ENCODE measurements around the gene NFATC3. TPM values are rescaled to one million over a fixed set of nuclear protein-coding genes. Genes with fewer than 3 reads are reported as not detected.

Gene NFATC3
- total and polyA plus RNA-seq, 2 of the 8 experiments (the other 6 are each of a cell fraction or from before 2014, with no cell fraction given) = 17.6 to 34.5 TPM

GRCh38 chr16:68187505-68187904, 102.3 kb downstream of the NFATC3 start:
- Histone ChIP-seq H2BK15ac (ENCODE audit: low read length) (no peak overlapping the region), H3K4ac (replicated peaks; ENCODE audit: insufficient read length, low read depth, low read length) (no peak overlapping the region), H2BK20ac (ENCODE audit: low read length) (no peak overlapping the region), H2AFZ (ENCODE audit: low read length) (no peak overlapping the region), H4K91ac (replicated peaks; ENCODE audit: insufficient read length, low read length) (no peak overlapping the region), H3K18ac (ENCODE audit: extremely low read depth, low read length) (no peak overlapping the region), H3K23me2 (ENCODE audit: low read depth, low read length) (no peaks in the 10 kb centered on the region; the same call in 1 of the 2 replicates), H3K36me3 (ENCODE audit: control insufficient read depth in 2 of 4, insufficient read depth in 4 of 4, low read length in 3 of 4) (peaks cover 13 to 26% (median 18%) of the 10 kb centered on the region in 4 experiments), H4K5ac (ENCODE audit: insufficient read length, low read depth, low read length) (no peak overlapping the region), H3K23ac (ENCODE audit: insufficient read length) (no peak overlapping the region), H2BK120ac (replicated peaks; ENCODE audit: low read depth, low read length) (no peak overlapping the region), H2BK12ac (ENCODE audit: low read depth, low read length) (no peak overlapping the region), H3K27me3 (replicated peaks in 1 of 4; ENCODE audit: control insufficient read depth in 3 of 4, extremely low read depth in 1 of 4, insufficient read depth in 3 of 4, low read length in 3 of 4) (no peaks in the 10 kb centered on the region), H3K56ac (replicated peaks; ENCODE audit: insufficient read length, low read depth, low read length) (no peak overlapping the region), H3K4me2 (ENCODE audit: insufficient read depth in 1 of 2, low read depth in 2 of 2, low read length in 2 of 2) (no peak overlapping the region), H3K79me2 (ENCODE audit: control insufficient read depth in 1 of 2, insufficient read depth in 2 of 2, low read length in 2 of 2) (no peaks in the 10 kb centered on the region), H2BK5ac (ENCODE audit: low read depth, low read length) (no peak overlapping the region), H3K4me1 (replicated peaks in 1 of 4; ENCODE audit: control insufficient read depth in 3 of 4, insufficient read depth in 4 of 4, low read length in 3 of 4) (no peaks in the 10 kb centered on the region), H3K14ac (ENCODE audit: insufficient read length) (no peak overlapping the region), H2AK5ac (ENCODE audit: low read depth, low read length) (no peak overlapping the region), H3K4me3 (ENCODE audit: extremely low read depth in 1 of 4, insufficient read depth in 2 of 4, low read depth in 3 of 4, low read length in 4 of 4) (no peak overlapping the region), H4K20me1 (replicated peaks in 1 of 2; ENCODE audit: control insufficient read depth in 1 of 2, insufficient read depth in 2 of 2, low read length in 2 of 2) (no peaks in the 10 kb centered on the region), H3K79me1 (ENCODE audit: low read depth, low read length) (no peaks in the 10 kb centered on the region), H3K27ac (ENCODE audit: low read depth, low read length) (no peak overlapping the region), H3K9ac (replicated peaks in 1 of 4; ENCODE audit: extremely low read depth in 1 of 4, low read depth in 3 of 4, low read length in 3 of 4) (no peak overlapping the region), H4K8ac (ENCODE audit: extremely low read depth, insufficient read depth, low read length) (no peak overlapping the region), H3K9me3 (ENCODE audit: insufficient read depth in 2 of 2, low read depth in 1 of 2, low read length in 1 of 2) (no peaks in the 10 kb centered on the region)
- ChIA-PET POLR2A (ENCODE audit: partially characterized antibody) (interaction anchor here (1.2 kb wide), 1 partner anchor 13 kb away, joined by 3 read pairs; no protein-coding TSS in a partner anchor), CTCF (ENCODE audit: partially characterized antibody) (interaction anchor here (1.0 to 1.4 kb wide), 4 partner anchors 9 to 94 kb away, joined by 3 to 5 read pairs (median 4); no protein-coding TSS in a partner anchor)
- no CpG with 5 or more reads among the region's 2 CpGs for WGBS, 2 experiments (ENCODE audit: extremely low coverage in 1 of 2, insufficient coverage in 1 of 2, insufficient read length in 1 of 2, insufficient replicate concordance in 2 of 2, low coverage in 1 of 2, low lambda C conversion rate in 2 of 2, missing lambda C conversion rate in 1 of 2)
- FAIRE-seq (no peak), DNase-seq (ENCODE audit: low read depth in 1 of 2, low spot score in 2 of 2) (no peak)
- TF ChIP-seq CTCF (IDR thresholded peaks at IDR 0.05; ENCODE audit: control extremely low read depth in 1 of 3, insufficient read depth in 1 of 3, low read depth in 1 of 3, low read length in 3 of 3) = no peak
- TF ChIP-seq, protein P1, sequence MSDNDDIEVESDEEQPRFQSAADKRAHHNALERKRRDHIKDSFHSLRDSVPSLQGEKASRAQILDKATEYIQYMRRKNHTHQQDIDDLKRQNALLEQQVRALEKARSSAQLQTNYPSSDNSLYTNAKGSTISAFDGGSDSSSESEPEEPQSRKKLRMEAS (IDR thresholded peaks at IDR 0.05) = no peak
- no peak for TF ChIP-seq CHD1 (IDR thresholded peaks at IDR 0.05; ENCODE audit: low read depth, low read length)
- no peak for TF ChIP-seq CTBP2 (IDR thresholded peaks at IDR 0.05; ENCODE audit: borderline replicate concordance, insufficient read depth, insufficient read length, low read length)
- TF ChIP-seq SIRT6 (IDR thresholded peaks at IDR 0.05; ENCODE audit: low read length) = no peak
- no peak for TF ChIP-seq RBBP5 (IDR thresholded peaks at IDR 0.05; ENCODE audit: borderline replicate concordance, low read depth, low read length)
- TF ChIP-seq YY1 (IDR thresholded peaks at IDR 0.05; ENCODE audit: low read depth, low read length) = no peak
- no peak for TF ChIP-seq ASH2L (IDR thresholded peaks at IDR 0.05; ENCODE audit: low read length)
- TF ChIP-seq E2F6 (IDR thresholded peaks at IDR 0.05) = no peak
- no peak for TF ChIP-seq SP2 (IDR thresholded peaks at IDR 0.05; ENCODE audit: low read length)
- no peak for TF ChIP-seq HDAC2 (IDR thresholded peaks at IDR 0.05; ENCODE audit: borderline replicate concordance in 1 of 2, low read depth in 2 of 2, low read length in 2 of 2)

Data from H1 (cell line).